ENCODE data around the gene SENP6.

- TF ChIP-seq CTCF (optimal IDR thresholded peaks at IDR 0.05 in 1 of 3, IDR thresholded peaks at IDR 0.05 in 1 of 3, conservative IDR thresholded peaks at IDR 0.05 in 1 of 3; ENCODE audit: extremely low read depth in 1 of 3, insufficient read depth in 2 of 3, low read length in 3 of 3): no peak
- TF ChIP-seq EZH2 (IDR thresholded peaks at IDR 0.05; ENCODE audit: low read length): no peak
Measured at GRCh38 chr6:75691012-75691411, 89.3 kb downstream of the SENP6 start.

All from keratinocyte (primary cell).